Measurements from ENCODE around the gene CAMSAP3.

The CAMSAP3 gene

DNA sequence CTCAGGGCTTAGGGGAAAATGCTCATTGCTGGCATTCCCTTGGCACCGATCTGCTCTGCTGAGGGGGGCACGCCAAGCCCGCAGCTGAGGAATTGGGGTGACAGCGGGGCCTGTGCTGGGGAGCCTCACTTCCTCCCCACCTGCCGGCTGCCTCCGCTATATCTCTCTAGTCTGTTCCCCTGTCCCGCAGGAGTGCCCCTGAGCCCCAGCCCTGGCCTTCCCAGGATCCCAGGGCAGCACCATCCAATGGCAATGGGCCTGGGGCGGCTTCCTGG is 50.7 kb downstream of the CAMSAP3 start:
- H3K27ac ChIP-seq (replicated peaks; ENCODE audit: low read length), result no peak overlapping the region
- H3K9me3 ChIP-seq (replicated peaks in 1 of 2; ENCODE audit: control insufficient read depth in 2 of 2, insufficient read depth in 1 of 2, low read depth in 1 of 2, low read length in 2 of 2), result no peaks in the 10 kb centered on the region
- H3K18ac ChIP-seq (ENCODE audit: low read length), result no peak overlapping the region
- H3K4ac ChIP-seq (ENCODE audit: low read length), result no peak overlapping the region
- H4K91ac ChIP-seq (ENCODE audit: low read depth, low read length, poor library complexity), result no peak overlapping the region
- H3K4me2 ChIP-seq (ENCODE audit: insufficient read depth, low read length, poor library complexity, severe bottlenecking), result no peak overlapping the region
- no CpG with 5 or more reads among the region's 8 CpGs for WGBS, 2 donors (ENCODE audit: extremely low coverage in 2 of 2, insufficient read length in 2 of 2, insufficient replicate concordance in 1 of 2)
- no peak overlapping the region for H3K9ac ChIP-seq (ENCODE audit: low read depth, low read length, poor library complexity)
- no peak overlapping the region for H3K23ac ChIP-seq (ENCODE audit: low read depth, low read length, poor library complexity)
- peak overlapping the region; percentile 74 for H2AK5ac ChIP-seq (ENCODE audit: low read depth, low read length)
- H2BK120ac ChIP-seq (ENCODE audit: low read depth, low read length), result no peak overlapping the region
- no peaks in the 10 kb centered on the region for H3K4me1 ChIP-seq (ENCODE audit: control insufficient read depth in 2 of 2, insufficient read depth in 1 of 2, low read depth in 1 of 2, low read length in 2 of 2)
- DNase-seq (ENCODE audit: low spot score), result no peak
- no peak overlapping the region for H2BK12ac ChIP-seq (ENCODE audit: low read length)
- no peak overlapping the region for H4K8ac ChIP-seq (ENCODE audit: low read depth, low read length)
- H3K36me3 ChIP-seq (replicated peaks in 1 of 2; ENCODE audit: control insufficient read depth in 2 of 2, insufficient read depth in 2 of 2, low read length in 2 of 2), result no peaks in the 10 kb centered on the region
- H3K14ac ChIP-seq (ENCODE audit: low read length), result no peak overlapping the region
- peaks cover 2% of the 10 kb centered on the region for H3K79me1 ChIP-seq (ENCODE audit: low read depth, low read length)
- H2BK15ac ChIP-seq (ENCODE audit: low read length), result no peak overlapping the region
- peaks cover 0 to 22% (median 4%) of the 10 kb centered on the region in 3 experiments for H3K27me3 ChIP-seq (ENCODE audit: control insufficient read depth in 3 of 3, insufficient read depth in 3 of 3, low read depth in 1 of 3, low read length in 3 of 3)
- no peak overlapping the region for H3K4me3 ChIP-seq (ENCODE audit: low read length in 2 of 2)
- H2BK5ac ChIP-seq (ENCODE audit: low read length), result no peak overlapping the region
- H2AFZ ChIP-seq (ENCODE audit: low read length), result no peak overlapping the region

DNA sequence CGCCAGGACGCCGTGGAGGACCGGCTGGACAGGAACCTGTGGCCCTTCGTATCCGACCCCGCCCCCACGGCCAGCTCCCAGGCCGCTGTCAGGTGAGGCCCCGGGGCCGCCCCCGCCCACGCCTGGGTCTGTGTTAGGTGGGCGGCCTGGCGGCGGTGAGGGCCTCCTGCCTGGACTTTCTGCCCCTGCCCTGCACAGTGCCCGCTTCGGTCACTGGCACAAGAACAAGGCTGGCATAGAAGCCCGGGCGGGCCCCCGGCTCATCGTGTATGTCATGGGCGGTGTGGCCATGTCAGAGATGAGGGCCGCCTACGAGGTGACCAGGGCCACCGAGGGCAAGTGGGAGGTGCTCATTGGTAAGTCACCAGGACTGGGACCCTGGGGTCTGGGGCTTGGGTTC is 51.5 kb downstream of the CAMSAP3 start:
- H2BK15ac ChIP-seq (ENCODE audit: low read length), result no peak overlapping the region
- H3K9ac ChIP-seq (ENCODE audit: low read depth, low read length, poor library complexity), result no peak overlapping the region
- no peak overlapping the region for H3K14ac ChIP-seq (ENCODE audit: low read length)
- DNase-seq (ENCODE audit: low spot score), result no peak
- no peak overlapping the region for H4K8ac ChIP-seq (ENCODE audit: low read depth, low read length)
- H2AFZ ChIP-seq (ENCODE audit: low read length), result no peak overlapping the region
- H3K36me3 ChIP-seq (replicated peaks in 1 of 2; ENCODE audit: control insufficient read depth in 2 of 2, insufficient read depth in 2 of 2, low read length in 2 of 2), result no peaks in the 10 kb centered on the region
- H2AK5ac ChIP-seq (ENCODE audit: low read depth, low read length), result no peak overlapping the region
- H3K4me3 ChIP-seq (ENCODE audit: low read length in 2 of 2), result no peak overlapping the region
- H2BK12ac ChIP-seq (ENCODE audit: low read length), result no peak overlapping the region
- H3K4ac ChIP-seq (ENCODE audit: low read length), result no peak overlapping the region
- H3K79me1 ChIP-seq (ENCODE audit: low read depth, low read length), result peaks cover 2% of the 10 kb centered on the region
- no peak overlapping the region for H3K18ac ChIP-seq (ENCODE audit: low read length)
- H4K91ac ChIP-seq (ENCODE audit: low read depth, low read length, poor library complexity), result no peak overlapping the region
- no peak overlapping the region for H3K4me2 ChIP-seq (ENCODE audit: insufficient read depth, low read length, poor library complexity, severe bottlenecking)
- H3K27me3 ChIP-seq (ENCODE audit: control insufficient read depth in 3 of 3, insufficient read depth in 3 of 3, low read depth in 1 of 3, low read length in 3 of 3), result peaks cover 0 to 22% (median 5%) of the 10 kb centered on the region in 3 experiments
- H2BK120ac ChIP-seq (ENCODE audit: low read depth, low read length), result no peak overlapping the region
- peaks cover 0 to under 1% of the 10 kb centered on the region in 2 donors for H3K4me1 ChIP-seq (ENCODE audit: control insufficient read depth in 2 of 2, insufficient read depth in 1 of 2, low read depth in 1 of 2, low read length in 2 of 2)
- H3K27ac ChIP-seq (replicated peaks; ENCODE audit: low read length), result no peak overlapping the region
- H3K9me3 ChIP-seq (replicated peaks in 1 of 2; ENCODE audit: control insufficient read depth in 2 of 2, insufficient read depth in 1 of 2, low read depth in 1 of 2, low read length in 2 of 2), result no peaks in the 10 kb centered on the region
- H3K23ac ChIP-seq (ENCODE audit: low read depth, low read length, poor library complexity), result no peak overlapping the region
- no peak overlapping the region for H2BK5ac ChIP-seq (ENCODE audit: low read length)
- no CpG with 5 or more reads among the region's 26 CpGs for WGBS, 2 donors (ENCODE audit: extremely low coverage in 2 of 2, insufficient read length in 2 of 2, insufficient replicate concordance in 1 of 2)

DNA sequence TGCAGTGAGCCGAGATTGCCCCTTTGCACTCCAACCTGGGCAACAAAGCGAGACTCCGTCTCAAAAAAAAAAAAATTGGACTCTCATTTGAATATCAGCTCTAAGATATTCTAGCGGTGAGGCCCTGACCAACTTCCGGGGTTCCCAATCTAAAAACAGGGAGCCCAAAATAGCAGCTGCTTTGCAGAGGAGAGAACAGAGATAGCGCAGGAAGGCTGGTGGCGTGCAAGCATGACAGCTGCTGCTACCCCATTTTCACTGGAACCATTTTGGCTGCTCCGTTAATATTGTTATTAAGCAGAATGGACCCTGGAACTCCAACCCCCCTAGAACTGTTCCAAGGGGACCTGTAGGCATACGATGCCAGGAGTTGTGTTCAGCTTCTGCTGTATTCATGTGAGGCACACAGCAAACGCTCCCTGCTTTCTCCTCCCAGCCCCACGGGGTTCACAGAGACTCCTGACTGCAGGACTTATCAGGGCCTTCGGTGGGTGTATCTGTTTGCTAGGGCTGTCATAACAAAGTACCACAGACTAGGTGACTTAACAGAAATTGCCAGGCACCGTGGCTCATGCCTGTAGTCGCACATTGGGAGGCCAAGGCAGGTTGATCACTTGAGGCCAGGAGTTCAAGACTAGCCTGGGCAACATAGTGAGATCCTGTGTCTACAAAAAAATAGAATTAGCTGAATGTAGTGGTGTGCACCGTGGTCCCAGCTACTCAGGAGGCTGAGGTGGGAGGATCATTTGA is 52.8 kb downstream of the CAMSAP3 start:
- WGBS, 2 donors (ENCODE audit: extremely low coverage in 2 of 2, insufficient read length in 2 of 2, insufficient replicate concordance in 1 of 2), result no CpG with 5 or more reads among the region's 15 CpGs
- Histone ChIP-seq H2BK12ac (ENCODE audit: low read length) (no peak overlapping the region), H3K4me3 (ENCODE audit: low read length in 2 of 2) (no peak overlapping the region), H2BK5ac (ENCODE audit: low read length) (no peak overlapping the region), H3K4ac (ENCODE audit: low read length) (no peak overlapping the region), H4K91ac (ENCODE audit: low read depth, low read length, poor library complexity) (no peak overlapping the region), H4K8ac (ENCODE audit: low read depth, low read length) (no peak overlapping the region), H3K36me3 (replicated peaks in 1 of 2; ENCODE audit: control insufficient read depth in 2 of 2, insufficient read depth in 2 of 2, low read length in 2 of 2) (no peaks in the 10 kb centered on the region), H3K23ac (ENCODE audit: low read depth, low read length, poor library complexity) (no peak overlapping the region), H3K18ac (ENCODE audit: low read length) (no peak overlapping the region), H2AK5ac (ENCODE audit: low read depth, low read length) (no peak overlapping the region), H3K27ac (replicated peaks; ENCODE audit: low read length) (no peak overlapping the region), H3K4me2 (ENCODE audit: insufficient read depth, low read length, poor library complexity, severe bottlenecking) (no peak overlapping the region), H3K9ac (ENCODE audit: low read depth, low read length, poor library complexity) (no peak overlapping the region), H3K79me1 (ENCODE audit: low read depth, low read length) (peaks cover 2% of the 10 kb centered on the region), H3K4me1 (ENCODE audit: control insufficient read depth in 2 of 2, insufficient read depth in 1 of 2, low read depth in 1 of 2, low read length in 2 of 2) (peaks cover 2 to 3% of the 10 kb centered on the region in 2 donors), H2AFZ (ENCODE audit: low read length) (no peak overlapping the region), H3K14ac (ENCODE audit: low read length) (no peak overlapping the region), H3K9me3 (replicated peaks in 1 of 2; ENCODE audit: control insufficient read depth in 2 of 2, insufficient read depth in 1 of 2, low read depth in 1 of 2, low read length in 2 of 2) (no peaks in the 10 kb centered on the region), H2BK15ac (ENCODE audit: low read length) (no peak overlapping the region), H2BK120ac (ENCODE audit: low read depth, low read length) (no peak overlapping the region), H3K27me3 (ENCODE audit: control insufficient read depth in 3 of 3, insufficient read depth in 3 of 3, low read depth in 1 of 3, low read length in 3 of 3) (peaks cover 0 to 26% (median 5%) of the 10 kb centered on the region in 3 experiments)
- DNase-seq (ENCODE audit: low spot score), result no peak

DNA sequence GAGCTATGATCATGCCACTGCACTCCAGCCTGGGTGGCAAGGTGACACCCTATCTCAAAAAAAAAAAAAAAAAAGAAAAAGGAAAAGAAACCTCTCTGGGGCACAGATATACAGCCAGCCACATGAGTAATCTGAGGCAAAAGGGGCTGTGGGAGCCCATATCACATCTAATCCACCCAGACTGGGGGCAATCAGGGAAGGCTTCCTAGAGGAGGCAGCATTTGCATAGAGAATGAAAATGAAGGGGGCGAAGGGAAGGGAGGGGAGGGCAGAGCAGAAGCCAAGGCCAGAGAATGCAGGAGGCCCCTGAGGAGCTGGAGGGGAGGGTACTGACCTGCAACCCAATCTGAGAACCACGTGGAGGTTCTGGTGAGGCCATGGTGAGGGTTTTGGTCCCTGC is 54.5 kb downstream of the CAMSAP3 start:
- Histone ChIP-seq H3K18ac (ENCODE audit: low read length) (no peak overlapping the region), H2BK12ac (ENCODE audit: low read length) (no peak overlapping the region), H3K27me3 (ENCODE audit: control insufficient read depth in 3 of 3, insufficient read depth in 3 of 3, low read depth in 1 of 3, low read length in 3 of 3) (peaks cover 0 to 26% (median 5%) of the 10 kb centered on the region in 3 experiments), H4K91ac (ENCODE audit: low read depth, low read length, poor library complexity) (no peak overlapping the region), H3K4me1 (ENCODE audit: control insufficient read depth in 2 of 2, insufficient read depth in 1 of 2, low read depth in 1 of 2, low read length in 2 of 2) (peaks cover 2 to 3% of the 10 kb centered on the region in 2 donors), H2BK120ac (ENCODE audit: low read depth, low read length) (no peak overlapping the region), H3K4ac (ENCODE audit: low read length) (no peak overlapping the region), H3K9ac (ENCODE audit: low read depth, low read length, poor library complexity) (no peak overlapping the region), H2BK5ac (ENCODE audit: low read length) (no peak overlapping the region), H2AFZ (ENCODE audit: low read length) (no peak overlapping the region), H3K27ac (replicated peaks; ENCODE audit: low read length) (no peak overlapping the region), H3K9me3 (replicated peaks in 1 of 2; ENCODE audit: control insufficient read depth in 2 of 2, insufficient read depth in 1 of 2, low read depth in 1 of 2, low read length in 2 of 2) (no peaks in the 10 kb centered on the region), H3K4me2 (ENCODE audit: insufficient read depth, low read length, poor library complexity, severe bottlenecking) (no peak overlapping the region), H2BK15ac (ENCODE audit: low read length) (no peak overlapping the region), H3K14ac (ENCODE audit: low read length) (no peak overlapping the region), H3K79me1 (ENCODE audit: low read depth, low read length) (peaks cover under 1% of the 10 kb centered on the region), H2AK5ac (ENCODE audit: low read depth, low read length) (peak overlapping the region; percentile 54), H3K4me3 (ENCODE audit: low read length in 2 of 2) (no peak overlapping the region), H4K8ac (ENCODE audit: low read depth, low read length) (no peak overlapping the region), H3K23ac (ENCODE audit: low read depth, low read length, poor library complexity) (no peak overlapping the region), H3K36me3 (replicated peaks in 1 of 2; ENCODE audit: control insufficient read depth in 2 of 2, insufficient read depth in 2 of 2, low read length in 2 of 2) (no peaks in the 10 kb centered on the region)
- WGBS, 2 donors (ENCODE audit: extremely low coverage in 2 of 2, insufficient read length in 2 of 2, insufficient replicate concordance in 1 of 2), result no CpG with 5 or more reads among the region's 2 CpGs
- no peak for DNase-seq (ENCODE audit: low spot score)
